ENCODE data around the gene FLYWCH1.

The FLYWCH1 gene

GRCh38 chr16:2969545-2970521, 58.1 kb downstream of the FLYWCH1 start:
- peak; percentile 55 to 80 for DNase-seq (ENCODE audit: low read depth in 2 of 2)

GRCh38 chr16:2970563-2970962, 58.8 kb downstream of the FLYWCH1 start:
- DNase-seq (ENCODE audit: low read depth in 2 of 2), result no peak

GRCh38 chr16:2971134-2971984, 59.6 kb downstream of the FLYWCH1 start:
- no peak for DNase-seq (ENCODE audit: low read depth in 2 of 2)

GRCh38 chr16:2971985-2972784, 60.5 kb downstream of the FLYWCH1 start:
- no peak for DNase-seq (ENCODE audit: low read depth in 2 of 2)

- no peak for DNase-seq (ENCODE audit: low read depth in 2 of 2)
Measured at GRCh38 chr16:2973093-2973492, 61.4 kb downstream of the FLYWCH1 start.

- no peak for DNase-seq (ENCODE audit: low read depth in 2 of 2)
Measured at GRCh38 chr16:2973605-2974318, 62.0 kb downstream of the FLYWCH1 start.

GRCh38 chr16:2974319-2975056, 62.8 kb downstream of the FLYWCH1 start:
- DNase-seq (ENCODE audit: low read depth in 2 of 2), result no peak

- no peak for DNase-seq (ENCODE audit: low read depth in 2 of 2)
Measured at GRCh38 chr16:2975161-2975795, 63.5 kb downstream of the FLYWCH1 start.

GRCh38 chr16:2976201-2976600, 64.5 kb downstream of the FLYWCH1 start:
- DNase-seq (ENCODE audit: low read depth in 2 of 2), result no peak

- DNase-seq (ENCODE audit: low read depth in 2 of 2), result no peak
Measured at GRCh38 chr16:2976673-2977072, 64.9 kb downstream of the FLYWCH1 start.

- DNase-seq (ENCODE audit: low read depth in 2 of 2), result no peak
Measured at GRCh38 chr16:2977440-2977839, 65.7 kb downstream of the FLYWCH1 start.

GRCh38 chr16:2979669-2980226, 68.0 kb downstream of the FLYWCH1 start:
- no peak for DNase-seq (ENCODE audit: low read depth in 2 of 2)

- peak; percentile 92 to 96 for DNase-seq (ENCODE audit: low read depth in 2 of 2)
Measured at GRCh38 chr16:2980227-2981176, 68.8 kb downstream of the FLYWCH1 start, which contains the start of gene PKMYT1. Gene PKMYT1 (minus strand): TSS chr16:2980446. CDS start chr16:2979657, 789 bp downstream.

- no peak for DNase-seq (ENCODE audit: low read depth in 2 of 2)
Measured at GRCh38 chr16:2981177-2981898, 69.6 kb downstream of the FLYWCH1 start.

GRCh38 chr16:2981899-2982250, 70.1 kb downstream of the FLYWCH1 start:
- DNase-seq (ENCODE audit: low read depth in 2 of 2), result no peak

GRCh38 chr16:2982402-2982801, 70.7 kb downstream of the FLYWCH1 start:
- DNase-seq (ENCODE audit: low read depth in 2 of 2), result no peak

GRCh38 chr16:2983706-2984136, 72.0 kb downstream of the FLYWCH1 start:
- DNase-seq (ENCODE audit: low read depth in 2 of 2), result peak; percentile 57 to 73

- no peak for DNase-seq (ENCODE audit: low read depth in 2 of 2)
Measured at GRCh38 chr16:2985462-2985861, 73.7 kb downstream of the FLYWCH1 start.

Data from activated CD4-positive, alpha-beta T cell treated with anti-CD3 and anti-CD28 coated beads for 24 hours (primary cell).